K562 (cell line): Measurements from ENCODE around the gene SPSB1. TPM values are rescaled to one million over a fixed set of nuclear protein-coding genes. Genes with fewer than 3 reads are reported as not detected.
A peak's percentile ranks its signal among the peaks of the same experiment; 100 is the strongest.

Source experiments
- ATAC-seq: fragments of 200-7000 bp; cut with Tn5 transposase; 3 replicates; pipeline ENCODE4 v1.9.1; 2020; ENCODE audit warnings: moderate library complexity
- BruUV-seq: library from RNA; stranded (reverse); fragments of 400-500 nt; replicated peaks from 2 replicates; lab custom pipeline; 2021; lab: Mats Ljungman, UMichigan
- CTCF ChIA-PET: fragments of 300-600 bp; formaldehyde crosslinking; extraction: SDS; loops from one replicate; lab custom pipeline; 2021; ENCODE audit warnings: low intra/inter-chr PET ratio; lab: Yijun Ruan, JAX
- POLR2A ChIA-PET: fragments of 300-600, 350-650 bp; sonication (Branson Sonifier 250); formaldehyde crosslinking; extraction: SDS; loops from one replicate; lab custom pipeline; 2021; ENCODE audit warnings: antibody characterized with exemption, inconsistent platforms; lab: Yijun Ruan, JAX
- DNase-seq, 4 experiments: peaks; one replicate each; pipeline versions ENCODE4 v3.0.0 to v3.0.0-alpha.2; 2011 to 2018; ENCODE audit warnings: low spot score in 3 of 4, mixed read lengths in 3 of 4; ENCODE audit errors: extremely low read depth in 1 of 4
- FAIRE-seq: peaks from 2 replicates; lab custom pipeline; 2011; peaks lifted over from hg19 to GRCh38; lab: Jason Lieb, UNC
- H2AFZ ChIP-seq: 2 replicates; pipeline ENCODE4 v1.6.0; 2011; ENCODE audit warnings: low read depth, low read length, control low read depth, inconsistent platforms
- H3K27ac ChIP-seq: fragments of 200-600 bp; 3 replicates; pipeline ENCODE4 v1.8.0; 2011; ENCODE audit warnings: low read depth, mild to moderate bottlenecking, control low read depth, inconsistent platforms, low read length, moderate library complexity, mixed read lengths; ENCODE audit errors: extremely low read depth
- H3K27me3 ChIP-seq, 2 experiments: fragments of 300-600 bp in 1 of 2; 2 replicates in 1 of 2; 3 replicates in 1 of 2; pipeline versions ENCODE4 v1.6.0 to v1.8.0; 2011; ENCODE audit warnings: inconsistent platforms in 2 of 2, low read length in 2 of 2, mild to moderate bottlenecking in 1 of 2, mixed read lengths in 1 of 2, moderate library complexity in 1 of 2; ENCODE audit not compliant: control insufficient read depth in 2 of 2, insufficient read depth in 2 of 2
- H3K36me3 ChIP-seq: fragments of 300-600 bp; 3 replicates; pipeline ENCODE4 v1.8.0; 2011; ENCODE audit warnings: mild to moderate bottlenecking, low read length, inconsistent platforms; ENCODE audit not compliant: control insufficient read depth, insufficient read depth
- H3K4me1 ChIP-seq, 2 experiments: fragments of 200-600 bp in 1 of 2; replicated peaks in 1 of 2; 2 replicates in 1 of 2; 3 replicates in 1 of 2; pipeline versions ENCODE4 v1.5.1 to v1.8.0; 2011; ENCODE audit warnings: inconsistent platforms in 2 of 2, low read length in 2 of 2, mild to moderate bottlenecking in 1 of 2, mixed read lengths in 1 of 2, moderate library complexity in 1 of 2; ENCODE audit not compliant: control insufficient read depth in 2 of 2, insufficient read depth in 2 of 2
- H3K4me2 ChIP-seq: 2 replicates; pipeline ENCODE4 v1.6.1; 2011; ENCODE audit warnings: low read length, control low read depth, inconsistent platforms, mixed read lengths; ENCODE audit not compliant: insufficient read depth
- H3K4me3 ChIP-seq: fragments of 200-600 bp; sonication (generic), shearing (Covaris generic); 2 replicates; pipeline ENCODE4 v1.5.1; 2016; ENCODE audit warnings: control low read depth, inconsistent platforms
- H3K79me2 ChIP-seq: fragments of 200-600 bp; 3 replicates; pipeline ENCODE4 v1.8.0; 2011; ENCODE audit warnings: low read length, inconsistent platforms; ENCODE audit not compliant: control insufficient read depth, insufficient read depth
- H3K9ac ChIP-seq, 2 experiments: 2 replicates each; pipeline versions ENCODE4 v1.6.0 to v1.6.1; 2011; ENCODE audit warnings: low read depth in 2 of 2, low read length in 2 of 2, control low read depth in 1 of 2, inconsistent platforms in 1 of 2, mild to moderate bottlenecking in 1 of 2, mixed read lengths in 1 of 2; ENCODE audit not compliant: insufficient read depth in 1 of 2
- H3K9me1 ChIP-seq: one replicate; pipeline ENCODE4 v1.6.0; 2011; ENCODE audit warnings: inconsistent platforms, mild to moderate bottlenecking, low read length, moderate library complexity; ENCODE audit not compliant: control insufficient read depth, insufficient read depth
- H3K9me3 ChIP-seq: replicated peaks from 2 replicates; pipeline ENCODE4 v1.5.1; 2011; ENCODE audit warnings: low read depth, low read length, inconsistent platforms; ENCODE audit not compliant: control insufficient read depth, insufficient read depth
- H4K20me1 ChIP-seq: replicated peaks from 2 replicates; pipeline ENCODE4 v1.6.1; 2011; ENCODE audit warnings: low read length, inconsistent platforms, mixed read lengths; ENCODE audit not compliant: control insufficient read depth, insufficient read depth
- CEBPG ChIP-seq, 3 experiments: fragments of 200-800 bp in 1 of 3; sonication (Bioruptor generic) in 1 of 3; sonication (generic) in 1 of 3; formaldehyde crosslinking in 1 of 3; IDR thresholded peaks in 2 of 3; conservative IDR thresholded peaks in 1 of 3; 2 replicates each; pipeline versions ENCODE4 v1.6.1 to v1.8.0; 2016 to 2022; ENCODE audit warnings: missing compliant biosample characterization in 2 of 3, missing genetic modification characterization in 2 of 3, mild to moderate bottlenecking in 1 of 3, missing genetic modification reagents in 1 of 3
- NR2C1 ChIP-seq, 2 experiments: fragments of 450-650 bp; IDR thresholded peaks; 2 replicates each; pipeline ENCODE4 v1.6.1; 2017; ENCODE audit warnings: mild to moderate bottlenecking in 2 of 2, antibody characterized with exemption in 1 of 2, inconsistent platforms in 1 of 2, missing compliant biosample characterization in 1 of 2, missing genetic modification characterization in 1 of 2
- ZNF41 ChIP-seq: fragments of 250-450 bp; sonication (Bioruptor Pico); conservative IDR thresholded peaks from 2 replicates; pipeline ENCODE4 v1.4.0; 2020; ENCODE audit warnings: mild to moderate bottlenecking
- ZNF589 ChIP-seq: fragments of 200-800 bp; sonication (Bioruptor generic); IDR thresholded peaks from 2 replicates; pipeline ENCODE4 v1.6.1; 2016; ENCODE audit warnings: low read depth, missing genetic modification characterization, missing compliant biosample characterization
- WGBS: fragments of 100-300 bp; shearing (Covaris generic); methylation state at CpG from one replicate; pipeline ENCODE4 v1.1.6; 2016; ENCODE audit warnings: low coverage, mixed read lengths; ENCODE audit not compliant: insufficient coverage; ENCODE audit errors: missing lambda C conversion rate; 5-methylcytosine and 5-hydroxymethylcytosine counted together
- in situ Hi-C: fragments of 300-500 bp; cut with MboI; formaldehyde crosslinking; loops from 4 replicates; pipeline ENCODE4 v1.15.0; 2018; ENCODE audit warnings: inconsistent platforms, mixed read lengths
- intact Hi-C: fragments of 100-400 bp; cut with micrococcal nuclease; formaldehyde crosslinking; loops from 2 replicates; pipeline ENCODE4 v1.14.2; 2022
- polyA plus RNA-seq, 8 experiments: library from polyadenylated mRNA; depleted of rRNA in 4 of 8; stranded (reverse) in 5 of 8; unstranded in 3 of 8; fragments of >200 nt; fragmentation: Nextera tagmentation in 2 of 8; fragmentation: Illumina TruSeq in 1 of 8; extraction: Ambion mirVana in 2 of 8; extraction: Trizol in 1 of 8; gene quantifications; 2 replicates each; pipeline versions ENCODE4 v1.2.1 to v1.2.3, GENCODE V29; 2011 to 2014; ENCODE audit warnings: inconsistent platforms in 1 of 8, missing spikeins in 1 of 8
- total RNA-seq, 7 experiments: library from RNA; depleted of rRNA in 6 of 7; stranded (reverse); fragments of >200 nt in 6 of 7; fragmentation: Illumina TruSeq in 2 of 7; extraction: Trizol in 2 of 7; gene quantifications; 2 replicates each; pipeline versions ENCODE4 v1.2.1 to v1.2.3, GENCODE V29; 2011 to 2021; ENCODE audit warnings: low replicate concordance in 1 of 7

The SPSB1 gene
- total and polyA plus RNA-seq, 9 of the 15 experiments (the other 6 are each of a cell fraction or from before 2014, with no cell fraction given): 0.06 to 0.35 (median 0.14) TPM; not detected in 6

GRCh38 chr1:9253453-9254105 lies 39.1 kb upstream of the SPSB1 start:
- POLR2A ChIA-PET: interaction anchor here (0.9 to 1.9 kb wide), 2 partner anchors 10 to 12 kb away, joined by 4 to 8 read pairs; no protein-coding TSS in a partner anchor
- ATAC-seq (no peak), DNase-seq (no peak), FAIRE-seq (no peak)
- WGBS: 16% methylated on average over 10 of the region's 10 CpGs
- peaks cover 25 to 64% of the 10 kb centered on the region in 2 experiments for H3K27me3 ChIP-seq
- in situ Hi-C loops: no loop called here
- BruUV-seq: no TSS peak
- no peak overlapping the region for H3K27ac ChIP-seq
- intact Hi-C loops: no loop called here
- H3K79me2 ChIP-seq: no peaks in the 10 kb centered on the region
- H3K36me3 ChIP-seq: no peaks in the 10 kb centered on the region
- no peaks in the 10 kb centered on the region for H3K9me1 ChIP-seq
- H3K9ac ChIP-seq: no peak overlapping the region
- TF ChIP-seq ZNF589 (CRISPR knock-in tag): peak; percentile 62; the same call in 1 of the 2 replicates
- TF ChIP-seq CEBPG (CRISPR knock-in tag; IDR thresholded peaks at IDR 0.05): no peak
- TF ChIP-seq CEBPG (tag; conservative IDR thresholded peaks at IDR 0.05 in 1 of 2, IDR thresholded peaks at IDR 0.05 in 1 of 2): peak in 1 of 2 experiments; percentile 31; a peak in 1 of 4 replicates
- no peak for TF ChIP-seq ZNF41 (CRISPR knock-in tag)
- no peak overlapping the region for H3K4me3 ChIP-seq
- H3K4me1 ChIP-seq: peaks cover 0 to 12% of the 10 kb centered on the region in 2 experiments; a peak in 1 of 5 replicates
- CTCF ChIA-PET: no interaction called here
- peaks cover 5% of the 10 kb centered on the region; the same call in 1 of the 2 replicates for H3K9me3 ChIP-seq
- no peak overlapping the region for H3K4me2 ChIP-seq
- H2AFZ ChIP-seq: no peak overlapping the region
- peaks cover 14% of the 10 kb centered on the region; the same call in 1 of the 2 replicates for H4K20me1 ChIP-seq

GRCh38 chr1:9256332-9256731 lies 36.4 kb upstream of the SPSB1 start:
- no peak for TF ChIP-seq NR2C1 (IDR thresholded peaks at IDR 0.05)
- TF ChIP-seq NR2C1 (tag; IDR thresholded peaks at IDR 0.05): no peak
- no peaks in the 10 kb centered on the region for H3K79me2 ChIP-seq
- H3K27me3 ChIP-seq: peaks cover 25 to 40% of the 10 kb centered on the region in 2 experiments
- no peak overlapping the region for H3K4me3 ChIP-seq
- H3K27ac ChIP-seq: no peak overlapping the region
- no peak overlapping the region for H2AFZ ChIP-seq
- H3K4me1 ChIP-seq: peaks cover 0 to 3% of the 10 kb centered on the region in 2 experiments; a peak in 1 of 5 replicates
- no peaks in the 10 kb centered on the region for H3K36me3 ChIP-seq
- FAIRE-seq (no peak), DNase-seq (no peak), ATAC-seq (no peak)
- in situ Hi-C loops: no loop called here
- H3K9me3 ChIP-seq: peaks cover 23% of the 10 kb centered on the region
- H4K20me1 ChIP-seq: no peaks in the 10 kb centered on the region
- no peak overlapping the region for H3K4me2 ChIP-seq
- no peak overlapping the region for H3K9ac ChIP-seq
- ChIA-PET CTCF (no interaction called here), POLR2A (interaction anchor here (1.8 kb wide), 1 partner anchor 13 kb away, joined by 4 read pairs; no protein-coding TSS in a partner anchor)
- BruUV-seq: no TSS peak
- intact Hi-C loops: no loop called here
- WGBS: 6% methylated on average over 7 of the region's 7 CpGs
- no peaks in the 10 kb centered on the region for H3K9me1 ChIP-seq
